Measurements from ENCODE around the gene F9.

F9 gene

DNA sequence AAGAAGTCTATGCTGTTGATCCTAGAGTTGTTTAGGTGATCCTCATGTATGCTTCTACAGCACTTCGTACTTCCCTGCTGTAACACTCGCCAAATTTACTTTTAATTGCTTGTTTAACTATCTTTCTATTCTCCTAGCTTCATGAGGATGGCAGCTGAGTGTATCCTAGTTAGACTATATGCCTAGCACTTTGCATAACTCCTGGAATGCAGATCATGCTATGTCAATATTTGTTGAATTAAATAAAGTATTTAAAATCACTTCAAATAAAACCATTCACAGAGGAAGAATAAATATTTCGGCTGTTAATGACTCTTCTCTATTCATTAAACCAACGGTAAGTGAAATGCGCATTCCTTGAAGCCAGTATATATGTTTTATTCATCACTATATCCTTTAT lies 55.1 kb downstream of the F9 start:
- intact Hi-C loops (cut with DNase I): no loop called here
- DNase-seq: no peak

DNA sequence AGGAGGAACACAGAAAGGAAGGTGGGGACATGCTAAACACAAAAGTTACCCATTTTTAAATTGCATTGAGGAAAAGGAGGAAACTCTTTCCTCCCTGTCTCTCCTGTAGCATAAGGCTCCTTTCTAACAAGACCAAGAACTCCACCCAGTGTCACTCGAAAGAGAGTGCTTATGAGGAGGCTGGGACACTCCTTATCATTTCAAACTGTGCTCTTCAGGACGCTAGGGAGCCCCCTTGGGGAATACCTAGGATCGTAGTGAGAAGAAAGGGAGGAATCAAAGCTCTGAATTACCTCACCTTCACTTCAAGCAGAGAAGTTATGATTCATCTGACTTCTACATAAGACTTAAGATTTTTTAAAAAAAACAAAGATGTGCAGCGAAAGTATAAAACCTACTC lies 65.5 kb downstream of the F9 start:
- DNase-seq: no peak
- intact Hi-C loops (cut with DNase I): no loop called here

DNA sequence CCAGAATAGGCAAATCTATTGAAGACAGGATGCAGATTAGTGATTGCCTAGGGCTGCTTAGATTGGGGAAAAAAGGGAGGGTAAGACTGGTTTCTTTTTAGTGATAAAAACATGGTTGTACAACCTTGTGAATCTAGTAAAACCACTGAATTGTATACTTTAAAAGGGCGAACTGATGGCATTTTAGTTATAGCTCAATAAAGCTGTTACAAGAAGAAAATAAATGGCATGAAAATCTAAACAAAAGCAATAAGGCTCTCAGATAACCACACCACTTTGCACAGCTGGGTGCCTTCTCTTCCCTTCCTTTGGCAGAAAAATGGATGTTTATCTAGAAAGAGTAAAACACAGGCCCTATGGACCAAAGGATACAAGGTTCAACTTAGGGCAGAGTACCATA lies 69.6 kb downstream of the F9 start:
- intact Hi-C loops (cut with DNase I): no loop called here
- DNase-seq: no peak

Measured in posterior cingulate gyrus (tissue), 11 donors.